HG03159 (cell line): ENCODE data around the gene NUDT17.

ENCODE experiments used
- ATAC-seq: cut with Tn5 transposase; IDR thresholded peaks from one replicate; pipeline ENCODE4 v1.9.1; 2021; ENCODE audit warnings: mild to moderate bottlenecking, moderate library complexity; ENCODE audit not compliant: unreplicated experiment

Gene NUDT17

DNA sequence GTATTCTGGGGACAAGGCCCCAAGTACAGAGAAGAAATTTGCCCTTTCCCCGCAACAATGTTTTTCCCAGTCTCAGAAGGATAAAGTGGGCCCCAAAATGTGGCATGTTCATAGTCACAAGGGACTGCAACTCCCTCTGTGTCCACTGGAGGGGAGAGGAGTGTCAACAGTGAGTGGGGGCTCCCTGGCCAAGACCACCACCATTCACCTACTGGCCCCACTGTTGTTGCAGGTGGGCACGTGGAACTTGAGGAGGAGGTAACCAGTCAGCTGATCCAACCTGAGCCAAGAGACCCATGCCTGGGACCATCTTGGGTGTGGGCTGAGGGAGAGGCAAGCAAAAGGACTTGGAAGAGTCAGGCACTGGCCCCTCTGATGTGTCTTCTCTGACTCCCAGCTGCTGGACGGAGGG, 777 bp downstream of the NUDT17 start:
- no peak for ATAC-seq

DNA sequence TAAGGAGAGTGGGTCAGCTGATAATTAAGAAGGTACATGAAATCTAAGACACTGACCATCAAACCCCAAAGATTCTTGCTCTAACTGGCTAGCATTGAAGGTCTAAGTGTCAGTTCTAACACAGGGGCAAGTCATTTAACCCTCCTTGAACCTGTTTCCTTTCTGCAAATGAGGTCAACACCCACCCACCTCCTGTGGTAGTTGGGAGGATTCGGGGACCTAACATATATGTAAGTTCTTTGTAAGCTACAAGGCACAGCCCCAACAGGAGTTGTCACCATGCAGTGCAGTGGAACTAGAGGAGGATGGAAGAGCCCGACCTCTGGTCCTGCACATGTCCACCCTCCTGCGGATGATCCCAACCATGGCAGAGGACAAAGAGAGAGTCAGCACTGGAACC, 2.4 kb downstream of the NUDT17 start:
- no peak for ATAC-seq

DNA sequence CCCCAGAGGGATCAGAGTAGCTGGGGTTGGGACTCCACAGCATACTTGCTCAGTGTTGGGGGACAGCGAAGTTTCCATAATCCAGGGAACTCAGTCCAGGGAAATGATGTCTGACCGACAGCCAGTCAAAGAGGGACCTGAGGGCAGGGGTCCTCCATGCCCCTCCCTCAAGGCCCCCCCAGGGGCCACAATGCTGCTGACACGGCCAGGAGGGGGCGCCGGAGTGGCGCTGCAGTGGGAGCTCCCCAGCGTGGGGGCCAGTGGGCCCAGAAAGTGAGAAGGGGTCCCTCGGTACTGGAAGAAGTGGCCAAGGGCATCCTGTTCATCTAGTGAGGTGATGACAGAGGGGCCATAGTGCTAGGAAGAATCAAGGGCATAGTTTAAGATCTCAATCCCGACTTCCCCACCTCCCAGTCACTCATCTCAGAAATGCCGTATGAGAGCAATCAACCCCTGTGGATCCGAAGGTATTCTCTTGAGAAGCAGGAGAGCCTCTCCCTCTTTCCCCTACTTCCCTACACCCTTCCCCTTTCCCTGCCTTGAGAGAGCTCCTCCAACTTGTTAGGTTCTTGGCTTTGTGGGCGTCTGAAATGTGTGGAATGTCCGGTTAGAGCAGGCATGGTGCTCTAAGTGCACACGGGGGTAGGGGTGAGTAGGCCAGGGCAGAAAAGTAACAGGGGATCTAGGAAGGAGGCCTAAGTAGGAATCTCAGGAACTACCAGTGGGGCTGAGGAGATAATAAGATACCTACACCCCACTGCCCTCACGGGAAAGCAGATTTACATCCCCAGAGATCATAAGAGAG, 4.1 kb downstream of the NUDT17 start:
- ATAC-seq: no peak

DNA sequence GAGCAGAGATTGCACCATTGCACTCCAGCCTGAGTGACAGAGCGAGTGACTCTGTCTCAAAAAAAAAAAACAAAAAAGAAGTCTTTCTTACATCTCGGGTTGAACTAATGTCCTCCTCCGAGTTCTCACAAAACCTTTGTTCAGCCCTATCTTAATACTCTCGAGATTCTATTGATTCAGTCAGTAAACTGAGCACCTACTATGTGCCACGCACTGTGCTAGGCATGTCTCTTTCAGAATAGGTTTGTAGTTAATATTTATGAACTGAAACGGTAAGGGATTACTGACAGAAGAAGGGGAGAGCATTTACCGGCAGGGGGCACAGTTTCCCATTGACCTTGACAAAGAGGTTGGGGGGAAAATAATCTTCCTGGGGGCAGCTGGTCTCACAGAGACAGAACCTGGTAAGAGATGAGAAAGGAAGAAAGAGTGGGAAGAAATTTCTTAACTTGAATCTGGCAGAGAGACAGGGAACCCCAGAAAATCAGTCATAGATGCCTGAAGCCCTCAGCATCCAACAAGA, 10.1 kb downstream of the NUDT17 start:
- no peak for ATAC-seq

DNA sequence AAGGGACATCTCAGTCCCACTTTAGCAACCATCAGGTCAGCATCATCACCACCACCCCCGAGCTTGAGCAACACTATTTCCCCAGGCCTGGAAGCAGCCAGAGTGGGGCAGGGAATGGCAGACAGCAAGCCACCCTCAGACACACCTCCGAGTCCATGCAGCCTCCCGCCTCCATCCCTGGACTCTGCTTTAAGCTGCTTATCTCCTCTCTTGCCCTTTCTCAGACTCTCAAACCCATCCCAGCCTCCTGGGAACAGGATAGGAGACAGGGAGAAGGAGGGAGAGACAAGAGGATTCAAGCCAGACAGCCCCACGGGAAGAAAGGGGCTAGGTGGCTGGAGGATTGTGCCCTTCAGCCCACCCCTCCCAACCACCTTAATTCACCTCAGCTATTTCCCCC, 11.7 kb downstream of the NUDT17 start:
- ATAC-seq: no peak

DNA sequence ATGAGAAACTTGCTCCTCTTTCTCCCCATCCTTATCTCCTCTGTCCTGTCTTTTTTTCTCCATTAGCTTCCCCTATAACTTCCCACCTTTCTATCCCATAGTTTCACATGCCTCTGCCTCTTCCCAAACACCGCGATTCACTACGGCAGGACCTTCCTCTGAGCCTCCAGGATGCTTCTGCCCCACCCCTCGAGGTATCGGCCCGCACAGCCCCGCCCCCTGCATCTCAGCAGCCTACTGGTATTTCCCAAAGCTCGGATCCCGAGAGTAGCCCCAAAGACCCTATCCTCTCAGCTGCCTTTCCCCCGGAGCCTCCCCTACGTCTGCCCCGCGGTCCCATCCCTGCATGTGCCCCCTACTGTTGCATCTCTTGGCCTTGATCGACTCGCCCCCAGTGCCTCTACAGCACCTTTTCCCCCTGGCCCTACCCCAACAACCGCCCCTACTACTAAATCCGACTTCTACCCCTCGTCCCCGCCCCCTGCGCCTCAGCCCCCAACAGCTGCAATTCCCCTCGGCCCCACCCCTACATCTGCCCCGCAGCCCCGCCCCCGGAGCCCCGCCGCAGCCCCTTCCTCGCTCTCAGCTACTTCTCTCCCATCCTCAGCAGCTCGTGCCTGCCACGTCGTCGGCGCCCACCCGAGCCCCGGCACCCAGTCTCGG, 12.9 kb downstream of the NUDT17 start:
- peak; percentile 26 for ATAC-seq

DNA sequence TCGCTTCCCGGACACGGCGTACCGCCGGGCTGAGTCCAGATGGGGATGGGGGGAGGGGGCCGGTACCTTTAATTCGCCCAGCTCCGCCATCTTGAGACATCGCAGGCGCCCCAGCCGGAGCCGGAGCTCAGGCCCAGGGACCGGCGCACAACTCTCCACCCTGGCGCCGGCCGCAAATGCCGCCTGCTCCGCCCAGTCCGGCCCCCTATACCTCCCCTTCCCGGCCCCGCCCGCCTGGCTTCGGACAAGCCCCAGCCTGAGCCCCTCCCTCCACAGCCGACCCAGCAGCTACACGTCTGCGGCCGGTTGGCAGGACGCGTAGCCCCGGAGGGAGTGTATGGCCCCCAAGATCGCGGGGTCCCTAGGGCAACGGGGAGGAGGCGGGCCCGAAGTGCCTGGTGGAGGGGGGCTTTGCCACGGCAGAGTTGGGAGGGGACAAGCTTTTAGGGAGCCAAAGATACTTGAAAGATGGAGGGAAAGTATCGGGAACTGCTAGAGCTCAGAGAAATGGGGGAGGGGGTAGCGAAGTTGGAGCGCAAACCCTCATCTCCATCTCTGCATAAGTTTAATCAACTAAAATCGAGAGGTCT, 13.6 kb downstream of the NUDT17 start, which contains the start of gene PIAS3:
Gene PIAS3, minus strand, starts transcription at position 181 of the 590 bp plus-strand sequence. Its CDS starts 91 bp downstream, at position 90.
- ATAC-seq: peak; percentile 81

DNA sequence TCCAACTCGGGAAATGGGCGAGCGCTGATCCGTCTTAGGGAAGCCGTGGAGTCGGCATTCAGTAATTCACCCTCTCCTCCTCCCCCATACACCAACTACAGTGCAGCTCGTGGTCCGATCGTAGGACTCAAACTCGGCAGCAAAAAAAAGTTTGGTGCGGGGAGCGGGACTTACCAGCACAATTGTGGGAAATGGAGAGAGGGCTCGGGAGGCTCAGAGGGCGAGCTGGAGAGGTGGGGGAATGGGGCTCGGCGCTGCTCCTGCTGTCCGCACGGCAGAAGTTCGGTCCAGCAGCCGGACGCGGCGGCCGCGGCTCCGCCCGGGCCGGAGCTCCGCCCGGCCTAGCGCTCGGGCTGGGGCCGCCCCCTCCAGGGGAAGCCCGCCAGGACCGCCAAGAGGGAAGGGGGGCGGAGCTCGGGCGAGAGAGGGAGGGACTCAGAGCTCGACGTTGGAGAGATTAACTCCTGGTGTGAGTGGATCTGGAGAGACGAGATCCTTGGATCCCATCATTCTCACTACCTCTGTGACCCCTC, 14.1 kb downstream of the NUDT17 start:
- peak; percentile 60 for ATAC-seq

DNA sequence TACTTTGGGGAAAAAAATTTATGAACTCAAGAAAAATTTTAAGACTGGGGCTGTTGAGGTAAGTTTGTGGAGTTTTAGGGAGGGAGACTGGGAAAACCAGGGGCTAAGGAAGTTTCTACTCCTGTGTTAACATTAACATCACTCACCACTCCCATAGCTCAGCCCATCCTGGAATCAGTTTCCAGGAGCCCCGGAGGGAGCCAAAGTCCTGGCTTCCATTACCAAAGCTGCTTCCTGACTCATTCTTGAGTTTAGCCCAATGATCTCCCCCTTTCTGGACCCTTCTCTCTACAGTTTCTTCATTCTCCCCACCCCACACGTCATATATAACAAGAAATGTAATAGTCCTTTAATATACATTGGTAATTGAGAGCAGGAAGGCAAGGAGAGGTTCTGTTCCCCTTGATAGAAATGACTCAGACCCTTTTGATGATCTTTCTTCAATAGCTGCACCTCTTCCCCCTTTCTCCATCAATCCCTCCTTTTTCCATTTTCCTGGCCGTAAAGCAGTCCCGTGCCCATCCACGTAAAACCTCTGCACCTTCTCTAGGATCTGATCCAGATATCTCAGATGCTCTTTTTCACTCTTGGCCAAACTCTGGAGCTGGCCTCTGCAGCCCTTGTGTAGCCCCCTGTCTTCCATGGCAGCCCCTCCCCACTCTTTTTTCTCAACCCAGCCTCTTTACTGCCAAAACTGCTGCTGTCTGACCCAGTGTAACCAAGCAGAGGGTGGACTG, 18.0 kb downstream of the NUDT17 start:
- ATAC-seq: no peak

DNA sequence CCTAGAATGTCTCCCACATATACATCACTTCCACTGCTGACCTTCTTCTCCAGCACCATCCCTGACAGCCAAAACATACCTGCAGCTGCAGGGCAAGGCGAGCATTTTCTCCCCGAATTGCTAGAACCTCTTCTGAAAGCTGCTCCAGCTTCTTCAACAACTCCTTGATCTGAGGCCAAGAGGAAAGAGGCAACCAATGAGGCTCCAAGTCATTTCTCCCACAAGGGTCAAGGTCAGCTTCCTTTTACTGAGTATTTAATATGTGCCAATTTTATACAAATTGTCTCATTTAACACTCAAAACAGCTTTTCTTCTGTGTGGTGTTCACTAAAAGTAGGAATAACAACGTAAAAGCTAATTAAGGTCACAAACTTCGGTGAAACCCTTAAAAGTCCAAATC, 22.8 kb downstream of the NUDT17 start:
- no peak for ATAC-seq

DNA sequence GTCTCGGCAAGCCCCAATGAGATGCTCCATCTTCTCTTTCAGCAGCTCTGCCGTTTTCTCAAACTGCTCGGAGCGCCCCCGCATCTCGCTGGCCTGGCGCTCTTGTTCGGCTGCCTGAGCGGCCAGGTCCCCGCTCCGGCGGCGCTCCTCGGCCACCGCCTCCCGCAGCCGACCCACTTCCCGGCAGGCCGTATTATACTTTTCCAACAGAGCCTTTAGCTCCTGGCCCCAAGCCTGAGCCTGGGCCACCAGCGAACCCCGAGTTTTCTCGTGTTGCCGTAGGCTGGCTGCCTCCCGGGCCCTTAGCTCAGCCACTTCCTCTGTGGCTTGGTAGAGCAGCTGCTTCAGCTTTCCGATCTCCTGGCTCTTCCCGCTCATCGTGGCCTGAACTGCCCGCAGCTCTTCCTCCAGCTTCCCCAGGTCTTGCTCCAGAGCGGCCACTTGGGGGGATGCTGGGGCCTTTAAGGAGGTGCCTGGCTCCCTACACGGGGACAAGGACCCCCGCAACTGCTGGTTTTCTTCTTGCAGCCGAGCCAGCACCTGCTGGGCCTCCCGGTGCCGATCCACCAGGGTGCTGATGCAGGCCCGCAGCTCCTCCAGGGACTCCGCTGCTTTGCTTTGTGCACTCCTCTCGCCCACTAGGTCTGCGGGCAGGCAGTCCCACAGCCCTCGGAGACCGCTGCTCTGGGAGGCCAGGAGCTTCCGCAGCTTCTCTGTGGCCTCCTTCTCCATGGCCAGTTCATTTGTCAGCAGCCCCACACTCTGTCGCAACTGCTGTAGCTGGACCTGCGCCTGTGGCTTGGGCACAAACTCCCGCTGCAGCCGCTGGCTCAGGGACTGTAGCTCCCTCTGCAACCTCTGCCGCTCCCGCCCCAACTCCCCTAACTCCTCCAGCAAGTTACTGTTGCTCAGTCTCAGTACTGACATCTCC, 26.8 kb downstream of the NUDT17 start:
- no peak for ATAC-seq

DNA sequence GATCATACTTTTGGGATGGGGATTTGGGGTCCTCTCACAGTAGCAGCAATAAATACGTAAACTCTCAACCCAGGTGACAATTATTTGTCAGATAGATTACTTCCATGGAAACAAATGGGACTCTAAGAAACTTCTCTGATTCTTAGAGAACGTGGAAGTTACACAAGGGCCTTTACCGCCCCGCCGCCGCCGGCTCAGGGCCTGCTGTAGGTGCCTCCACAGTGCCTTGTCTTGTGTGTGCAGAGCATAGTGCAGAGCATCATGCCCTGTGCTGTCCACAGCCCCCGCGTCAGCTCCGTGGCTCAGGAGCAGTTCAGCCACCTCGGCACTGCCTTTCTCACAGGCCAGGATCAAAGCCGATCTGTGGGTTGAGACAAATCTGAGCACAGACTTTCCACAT, 29.2 kb downstream of the NUDT17 start:
- no peak for ATAC-seq

DNA sequence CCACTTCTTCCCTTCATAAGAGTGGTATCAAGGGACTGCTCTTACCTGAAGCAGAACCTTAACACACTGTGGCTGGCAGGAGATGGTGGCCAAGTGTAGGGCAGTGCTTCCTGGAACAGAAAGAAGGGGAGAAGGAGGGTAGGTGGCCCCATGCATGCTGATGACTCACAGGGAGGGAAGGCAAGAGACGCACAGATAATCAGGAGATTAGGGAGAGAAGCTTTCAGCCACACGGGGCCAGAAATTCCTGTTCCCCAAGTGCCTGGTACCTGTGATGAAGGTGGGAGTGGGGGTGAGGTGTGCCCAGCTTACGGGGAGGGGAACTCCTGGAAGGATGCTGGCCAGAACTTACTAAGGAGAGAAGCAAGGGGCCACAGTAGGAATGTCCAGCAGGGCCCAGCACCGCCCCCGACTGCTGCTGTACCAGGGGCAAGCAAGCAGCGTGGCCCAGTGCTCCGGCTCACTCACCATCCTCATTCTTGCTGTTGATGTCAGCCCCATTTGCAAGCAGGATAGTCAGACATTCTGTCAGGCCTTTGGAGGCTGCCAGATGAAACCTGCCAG, 32.6 kb downstream of the NUDT17 start:
- no peak for ATAC-seq

DNA sequence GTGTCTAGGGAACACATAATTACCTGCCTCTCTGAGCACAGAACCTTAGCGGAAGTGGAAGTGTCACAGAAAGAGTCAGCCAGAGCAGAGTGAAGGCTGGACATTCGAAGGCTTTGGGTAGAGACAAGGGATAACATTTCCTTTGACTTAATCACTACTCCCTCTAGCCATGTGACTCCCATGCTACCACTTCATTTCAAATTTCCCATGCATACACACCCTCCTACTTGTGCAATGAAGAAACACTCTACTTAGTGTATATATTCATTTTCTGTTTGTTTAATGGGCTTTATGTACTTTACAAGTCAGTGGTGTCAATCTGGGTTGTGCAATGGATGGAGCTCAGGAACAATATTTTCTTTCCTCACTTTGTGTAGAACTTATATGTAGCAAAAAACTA, 33.3 kb downstream of the NUDT17 start:
- no peak for ATAC-seq

DNA sequence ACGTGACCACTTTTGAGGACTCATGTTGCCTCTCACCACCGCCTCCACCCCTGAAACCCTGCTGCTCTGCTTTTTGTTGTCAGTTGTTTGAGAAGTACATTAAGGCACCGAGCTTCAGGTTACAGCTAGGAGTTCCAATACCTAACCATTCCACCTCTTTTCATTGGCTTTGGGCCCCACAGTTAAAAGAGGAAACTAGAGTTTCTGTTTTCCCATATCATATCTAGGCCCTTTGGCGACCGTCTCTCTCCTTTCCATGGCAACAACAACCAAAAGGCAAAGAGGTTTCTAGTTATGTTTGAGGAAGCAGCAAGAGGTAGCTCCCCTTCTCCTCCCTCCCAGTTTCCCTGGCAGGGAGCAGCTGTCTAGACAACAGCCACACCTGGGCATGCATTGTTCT, 34.3 kb downstream of the NUDT17 start:
- no peak for ATAC-seq

DNA sequence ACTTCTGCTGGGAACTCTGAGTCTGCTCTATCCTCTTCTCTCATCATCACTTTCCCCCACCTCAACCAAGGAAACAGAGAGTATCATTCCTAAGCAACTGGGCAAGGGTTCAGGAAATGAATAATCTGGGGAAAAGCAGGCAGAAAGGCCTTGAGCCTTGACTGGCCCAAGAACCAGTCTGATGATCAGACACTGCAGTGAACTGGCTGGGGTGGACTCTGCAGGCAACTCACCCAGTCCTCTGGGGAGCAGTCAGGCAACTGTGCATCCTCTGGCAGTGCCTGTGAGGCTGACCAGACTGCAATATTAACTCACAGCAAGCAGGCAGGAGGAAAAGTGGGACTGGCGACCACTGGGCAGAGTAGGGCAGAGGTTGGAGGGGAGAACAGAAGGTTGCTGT, 39.2 kb downstream of the NUDT17 start:
- ATAC-seq: no peak

DNA sequence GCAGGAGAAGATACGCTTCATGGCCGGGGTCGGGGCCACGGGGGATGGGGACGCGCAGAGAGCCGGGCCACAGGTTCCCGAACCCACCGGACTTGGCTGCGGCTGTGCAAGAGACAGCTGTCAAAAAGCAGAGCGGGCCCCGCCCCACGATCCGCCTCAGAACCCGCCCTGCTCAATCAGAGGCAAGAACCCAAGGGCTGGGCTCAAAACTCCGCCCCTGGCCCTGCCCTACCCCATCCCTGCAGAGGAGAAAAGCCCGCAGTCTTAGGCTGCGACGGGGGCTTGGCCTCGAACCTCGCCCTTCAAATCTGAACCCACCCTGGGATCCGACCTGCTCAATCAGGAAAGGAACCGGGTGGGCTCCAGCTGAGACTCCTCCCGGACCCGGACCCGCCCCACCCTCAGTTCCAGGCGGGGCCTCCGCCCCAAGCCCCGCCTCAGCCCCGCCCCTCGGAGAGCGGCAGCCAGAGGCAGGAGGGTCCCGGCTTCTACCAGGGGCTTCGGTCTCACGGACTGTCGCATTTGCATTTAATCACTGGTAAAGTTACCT, 40.4 kb downstream of the NUDT17 start, which contains the start of gene ANKRD35:
Gene ANKRD35, minus strand, starts transcription at position 129 of the 550 bp plus-strand sequence. Its CDS starts 108 bp downstream, at position 21.
- peak; percentile 99 for ATAC-seq

DNA sequence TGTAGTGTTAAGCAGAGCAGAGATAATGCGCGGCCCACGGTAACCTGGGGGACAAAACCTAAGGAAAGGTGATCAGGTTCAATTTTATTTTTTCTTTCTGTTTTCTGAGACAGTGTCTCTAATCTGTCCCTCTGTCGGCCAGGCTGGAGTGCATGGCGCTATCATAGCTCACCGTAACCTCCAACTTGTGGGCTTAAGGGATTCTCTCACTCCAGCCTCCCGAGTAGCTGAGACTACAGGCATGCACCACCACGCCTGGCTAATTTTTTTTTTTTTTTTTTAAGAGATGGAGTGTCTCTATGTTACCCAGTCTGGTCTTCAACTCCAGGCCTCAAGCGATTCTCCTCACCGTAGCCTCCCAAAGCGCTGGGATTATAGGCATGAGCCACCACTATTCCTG, 41.0 kb downstream of the NUDT17 start:
- no peak for ATAC-seq

DNA sequence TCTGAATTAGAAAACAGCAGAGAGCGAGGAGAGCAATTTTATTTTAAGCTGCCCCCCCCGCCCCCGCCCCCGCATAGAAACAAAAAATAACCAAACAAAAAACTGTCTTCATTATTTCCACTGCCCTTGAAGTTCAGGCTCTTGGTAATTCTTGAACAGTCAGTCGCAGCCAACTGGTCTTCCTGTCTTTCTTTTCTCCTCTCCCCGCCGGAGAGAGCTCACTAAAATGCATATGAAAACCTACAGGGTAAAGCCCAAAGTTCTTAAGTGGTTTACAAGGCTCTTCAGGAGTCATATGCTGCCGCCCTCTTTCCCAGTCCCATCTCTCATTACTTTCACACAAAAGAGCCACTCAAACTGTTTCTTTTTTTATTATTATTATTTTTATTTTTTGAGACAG, 41.4 kb downstream of the NUDT17 start:
- no peak for ATAC-seq
